ENCODE data around the gene ECT2L.
"Not testable (repeated sequence)": the region's sequence is repeated elsewhere in the genome, so short reads cannot be mapped to it uniquely, and the experiment has no call there.

Gene ECT2L

DNA sequence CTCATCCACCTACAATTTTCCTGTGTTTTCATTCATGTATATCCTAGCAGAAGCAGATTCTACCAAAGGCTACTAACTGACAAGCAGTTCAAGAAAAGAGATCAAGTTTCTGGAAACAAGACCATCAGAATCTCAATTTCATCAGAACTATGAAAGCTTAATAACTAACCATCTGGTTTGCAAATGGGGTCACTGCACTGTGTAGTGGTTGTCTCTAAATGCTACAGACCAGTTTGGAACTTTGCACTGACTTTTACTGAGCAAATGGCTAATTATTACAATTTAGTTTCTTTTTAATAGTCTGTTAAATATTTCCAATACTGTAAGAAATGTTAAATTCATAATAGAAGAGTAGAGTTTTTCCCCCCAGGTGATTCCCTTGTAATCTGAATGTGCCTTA, 127.7 kb downstream of the ECT2L start:
- in situ Hi-C loops (cut with MboI; ENCODE audit: low sequenced_read_pairs): no loop called here

DNA sequence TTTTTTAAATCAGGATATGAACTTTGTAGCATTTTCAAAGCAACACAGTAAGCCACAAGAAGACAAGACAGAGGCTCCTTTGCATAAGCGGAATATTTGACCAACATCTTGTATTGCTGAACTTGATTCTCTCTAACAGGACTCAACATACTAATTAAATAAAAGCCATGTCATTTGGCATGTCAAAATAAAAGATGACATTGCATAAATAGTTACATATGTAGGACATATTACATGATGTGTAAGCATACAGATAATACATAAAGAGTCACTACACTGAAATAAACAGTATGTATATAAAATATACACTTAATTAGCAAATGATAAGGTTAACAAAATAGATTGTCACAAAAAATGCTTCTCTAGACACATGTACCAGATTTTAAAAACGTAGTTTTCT, 129.9 kb downstream of the ECT2L start:
- in situ Hi-C loops (cut with MboI; ENCODE audit: low sequenced_read_pairs): no loop called here

DNA sequence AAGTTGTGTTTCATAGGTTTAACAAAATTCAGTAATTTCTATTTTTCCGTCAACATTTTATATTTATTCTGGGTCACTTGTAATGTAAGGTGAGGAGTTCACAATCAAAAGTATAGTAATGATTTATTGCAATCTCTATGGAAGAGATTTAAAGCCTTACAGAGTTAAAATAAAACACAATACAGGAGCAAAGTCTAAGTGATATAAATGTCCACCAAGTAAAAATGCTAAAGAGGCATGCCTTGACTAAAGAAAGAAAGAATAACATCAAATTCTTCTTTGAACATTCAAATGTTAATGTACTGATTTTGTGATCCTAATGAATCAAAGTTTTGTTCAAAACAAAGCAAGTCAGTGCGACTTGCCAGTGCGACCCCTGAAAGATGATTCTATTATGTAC, 130.7 kb downstream of the ECT2L start:
- in situ Hi-C loops (cut with MboI; ENCODE audit: low sequenced_read_pairs): no loop called here

DNA sequence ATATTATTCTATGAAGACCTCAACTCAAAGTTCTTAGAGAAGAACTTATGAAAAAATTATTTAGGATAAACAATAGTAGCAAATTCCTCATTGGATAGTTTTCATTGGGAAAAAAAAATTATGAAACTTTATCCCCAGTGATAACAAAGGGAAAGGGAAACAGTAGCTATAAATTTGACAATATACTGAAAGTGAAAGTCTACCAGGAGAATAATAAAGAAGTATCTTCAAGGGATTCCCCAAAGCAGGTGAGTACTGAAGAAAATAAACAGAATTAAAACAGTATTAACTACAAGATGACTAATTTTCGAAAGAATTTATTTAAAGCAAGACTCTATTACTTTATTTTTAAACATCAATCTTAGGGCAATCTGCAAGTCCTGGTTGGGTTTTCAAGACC, 135.8 kb downstream of the ECT2L start:
- in situ Hi-C loops (cut with MboI; ENCODE audit: low sequenced_read_pairs): no loop called here

DNA sequence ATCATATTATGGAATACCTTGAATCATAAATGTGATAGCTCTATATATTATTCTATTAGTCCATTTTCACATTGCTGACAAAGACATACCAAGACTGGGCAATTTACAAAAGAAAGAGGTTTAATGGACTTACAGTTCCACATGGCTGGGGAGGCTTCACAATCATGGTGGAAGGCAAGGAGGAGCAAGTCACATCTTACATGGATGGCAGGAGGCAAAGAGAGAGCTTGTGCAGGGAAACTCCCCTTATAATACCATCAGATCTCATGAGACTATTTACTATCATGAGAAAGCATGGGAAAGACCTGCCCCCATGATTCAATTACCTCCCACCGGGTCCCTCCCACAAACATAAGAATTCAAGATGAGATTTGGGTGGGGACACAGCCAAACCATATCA, 141.0 kb downstream of the ECT2L start:
- in situ Hi-C loops (cut with MboI; ENCODE audit: low sequenced_read_pairs): not testable (repeated sequence)

DNA sequence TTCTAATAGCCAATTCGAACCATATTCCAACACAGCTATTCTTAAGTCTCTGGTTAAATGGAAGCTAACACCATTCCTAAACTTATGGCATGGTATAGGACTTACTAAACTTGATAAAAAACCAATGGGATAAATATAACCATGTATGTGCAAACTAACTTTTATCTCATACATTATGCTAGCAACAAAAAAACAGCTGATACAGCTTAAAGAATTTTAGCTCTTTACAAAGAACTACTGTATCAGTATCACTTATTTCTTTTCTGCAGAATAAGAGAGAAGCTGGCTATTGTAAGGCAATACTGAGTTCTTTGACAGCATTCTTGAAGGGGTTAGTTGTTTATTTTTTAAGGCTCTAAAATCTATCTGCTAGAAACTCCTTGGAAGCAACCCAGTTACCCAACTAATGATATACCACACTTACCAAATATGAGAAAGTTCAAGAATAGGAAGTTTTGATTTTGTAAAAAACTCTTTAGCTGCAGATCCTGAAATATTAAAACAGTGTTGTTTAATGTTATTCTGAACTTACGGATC, 147.3 kb downstream of the ECT2L start:
- in situ Hi-C loops (cut with MboI; ENCODE audit: low sequenced_read_pairs): no loop called here

DNA sequence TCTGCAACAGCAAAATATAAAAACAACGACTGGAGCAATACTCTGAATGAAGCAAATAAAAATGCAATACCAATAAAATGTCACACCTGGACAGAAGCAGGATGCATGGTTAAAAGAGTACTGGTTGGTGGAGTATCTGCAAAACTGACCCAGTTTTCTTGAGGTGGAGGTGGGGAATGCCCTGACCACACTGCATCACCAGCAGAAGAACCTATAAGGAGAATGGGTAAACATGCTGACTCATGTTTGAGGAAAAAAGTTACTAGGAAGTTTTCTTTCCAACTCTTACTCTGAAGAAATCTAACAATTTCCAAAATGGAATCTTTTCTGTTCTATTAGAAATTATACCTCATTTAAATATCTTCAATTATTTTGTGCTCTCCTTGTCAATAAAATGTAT, 148.5 kb downstream of the ECT2L start:
- in situ Hi-C loops (cut with MboI; ENCODE audit: low sequenced_read_pairs): no loop called here

DNA sequence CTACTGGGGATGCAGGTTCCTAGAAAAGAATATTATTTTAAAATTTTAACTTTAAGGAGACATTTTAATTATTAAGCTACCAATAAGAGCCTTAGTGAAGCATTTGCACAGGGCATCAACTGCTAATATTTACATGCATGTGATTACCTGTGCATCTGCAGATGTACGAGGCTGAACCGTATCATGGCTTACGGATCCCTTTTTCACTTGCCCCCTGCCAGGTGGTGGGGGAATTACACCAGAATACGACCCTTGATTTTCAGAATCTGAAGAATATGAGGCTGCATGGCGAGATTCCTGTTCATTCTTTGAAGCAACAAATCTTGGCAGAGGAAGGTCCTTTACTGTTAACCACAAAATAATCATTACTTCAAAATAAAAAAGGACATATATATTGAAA, 149.5 kb downstream of the ECT2L start:
- in situ Hi-C loops (cut with MboI; ENCODE audit: low sequenced_read_pairs): no loop called here

DNA sequence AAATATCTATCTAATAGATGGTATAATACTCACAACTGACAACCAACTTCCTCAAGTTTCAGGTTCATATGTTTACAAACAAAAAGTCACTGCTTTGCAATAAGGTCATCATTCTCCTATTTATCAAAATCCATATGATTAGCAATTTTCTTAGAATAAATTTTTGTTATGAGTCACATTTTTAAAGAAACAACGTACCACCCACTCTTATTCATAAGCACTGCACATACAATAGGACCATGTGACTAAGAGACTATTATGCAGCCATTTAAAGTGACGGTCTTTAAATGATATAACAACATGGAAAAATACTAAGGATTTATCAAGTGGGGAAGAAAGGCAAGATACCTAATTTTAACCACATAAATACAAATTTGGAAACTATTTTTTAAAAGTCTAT, 152.1 kb downstream of the ECT2L start:
- in situ Hi-C loops (cut with MboI; ENCODE audit: low sequenced_read_pairs): no loop called here

DNA sequence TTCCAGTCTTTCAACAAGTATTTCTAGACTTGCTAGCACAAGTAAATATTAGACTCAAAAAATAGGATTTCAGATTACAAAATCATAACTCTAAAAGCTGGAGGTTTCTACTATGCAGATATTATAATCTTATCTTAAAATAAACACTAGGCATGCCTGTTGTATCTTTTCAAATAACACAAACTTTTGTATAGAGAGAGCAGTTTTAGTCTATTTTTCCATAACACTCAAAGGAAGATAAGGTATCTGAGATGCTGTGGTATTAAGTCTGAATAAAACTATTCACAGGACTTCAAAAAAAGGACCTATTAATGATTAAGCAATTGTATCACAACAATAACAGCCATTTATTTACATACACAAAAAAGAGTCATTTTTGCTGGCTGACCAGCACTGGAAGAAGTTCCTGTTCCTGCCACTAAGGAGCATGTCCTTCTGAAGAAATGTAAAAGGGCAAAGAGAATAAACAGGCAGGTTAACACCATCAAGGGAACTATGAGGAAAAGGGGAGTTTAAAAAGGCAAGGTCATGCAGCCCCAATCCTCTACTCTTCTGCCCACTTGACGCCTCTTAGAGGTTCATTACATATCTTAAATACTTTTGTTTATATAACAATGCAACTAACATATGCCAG, 152.8 kb downstream of the ECT2L start:
- in situ Hi-C loops (cut with MboI; ENCODE audit: low sequenced_read_pairs): no loop called here

DNA sequence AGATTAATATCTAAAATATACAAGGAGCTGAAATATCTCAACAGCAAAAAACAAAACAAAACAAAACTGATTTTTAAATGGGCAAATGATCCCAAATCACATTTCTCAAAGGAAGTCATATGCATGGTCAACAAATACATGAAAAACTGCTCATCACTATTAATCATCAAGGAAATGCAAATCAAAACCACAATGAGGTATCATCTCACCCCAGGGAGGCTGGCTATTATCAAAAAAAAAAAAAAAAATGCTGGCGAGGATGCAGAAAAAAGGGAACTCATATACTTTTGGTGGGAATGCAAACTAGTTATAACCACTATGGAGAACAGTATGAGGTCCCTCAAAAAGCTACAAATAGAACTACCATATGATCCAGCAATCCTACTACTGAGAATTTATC, 157.6 kb downstream of the ECT2L start:
- in situ Hi-C loops (cut with MboI; ENCODE audit: low sequenced_read_pairs): no loop called here
